ENCODE data around the gene FBXO2.
"Not testable (repeated sequence)": the region's sequence is repeated elsewhere in the genome, so short reads cannot be mapped to it uniquely, and the experiment has no call there.

Gene FBXO2

DNA sequence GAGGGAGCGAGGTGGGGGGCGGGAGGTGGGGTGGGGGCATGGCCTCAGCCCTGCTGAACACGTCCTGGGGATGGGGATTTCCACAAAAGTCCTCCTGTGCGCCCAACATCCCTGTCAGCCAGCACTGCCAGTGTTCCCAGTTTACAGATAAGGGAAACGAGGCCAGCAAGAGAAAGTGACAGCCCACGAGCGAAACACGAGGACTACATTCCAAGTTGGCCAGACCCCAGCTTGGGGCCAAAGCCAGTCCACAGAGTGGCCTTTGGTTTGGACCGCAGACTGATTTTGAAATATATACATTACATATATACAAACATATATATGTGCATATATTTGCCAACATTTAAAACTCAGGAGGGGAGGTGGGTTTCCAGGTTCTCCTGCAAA, 5.0 kb downstream of the FBXO2 start:
- H3K9ac ChIP-seq (ENCODE audit: low read depth, low read length): no peak overlapping the region
- no peaks in the 10 kb centered on the region for H3K36me3 ChIP-seq (ENCODE audit: insufficient read depth, low read depth, low read length)
- no peak overlapping the region for H3K4me3 ChIP-seq (ENCODE audit: low read length)
- H3K9me3 ChIP-seq (ENCODE audit: insufficient read depth, low read depth, low read length): no peaks in the 10 kb centered on the region
- peaks cover 15% of the 10 kb centered on the region for H3K4me1 ChIP-seq (ENCODE audit: insufficient read depth, low read length)
- H3K27ac ChIP-seq (ENCODE audit: low read length): no peak overlapping the region
- H3K27me3 ChIP-seq (ENCODE audit: insufficient read depth, low read length): peaks cover 56% of the 10 kb centered on the region

DNA sequence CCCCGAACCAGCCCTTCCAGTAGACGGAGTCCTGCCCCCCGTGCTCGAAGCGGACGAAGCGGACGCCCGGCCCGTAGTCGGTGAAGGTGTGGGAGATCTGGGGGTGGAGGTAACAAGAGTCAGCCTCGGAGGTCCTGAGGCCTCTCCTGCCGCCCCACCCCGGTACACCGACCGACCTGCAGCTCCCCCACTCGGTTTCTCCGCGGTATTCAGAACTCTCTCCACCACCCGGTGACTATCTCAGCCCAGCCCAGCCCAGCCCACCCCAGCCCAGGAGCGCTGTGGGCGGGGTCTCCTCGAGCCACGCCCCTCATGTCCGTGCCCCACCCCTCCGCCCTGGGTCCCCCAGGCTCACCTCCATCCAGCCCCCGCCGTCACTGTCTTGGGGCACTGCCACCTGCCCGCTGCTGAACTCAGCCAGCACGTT, 5.5 kb downstream of the FBXO2 start:
- H3K4me3 ChIP-seq (ENCODE audit: low read length): peak overlapping the region; percentile 35; the same call in 1 of the 2 replicates
- no peaks in the 10 kb centered on the region for H3K9me3 ChIP-seq (ENCODE audit: insufficient read depth, low read depth, low read length)
- H3K4me1 ChIP-seq (ENCODE audit: insufficient read depth, low read length): peaks cover 15% of the 10 kb centered on the region
- H3K9ac ChIP-seq (ENCODE audit: low read depth, low read length): no peak overlapping the region; the same call in 1 of the 2 replicates
- no peaks in the 10 kb centered on the region for H3K36me3 ChIP-seq (ENCODE audit: insufficient read depth, low read depth, low read length)
- H3K27ac ChIP-seq (ENCODE audit: low read length): no peak overlapping the region
- H3K27me3 ChIP-seq (ENCODE audit: insufficient read depth, low read length): peaks cover 53% of the 10 kb centered on the region

DNA sequence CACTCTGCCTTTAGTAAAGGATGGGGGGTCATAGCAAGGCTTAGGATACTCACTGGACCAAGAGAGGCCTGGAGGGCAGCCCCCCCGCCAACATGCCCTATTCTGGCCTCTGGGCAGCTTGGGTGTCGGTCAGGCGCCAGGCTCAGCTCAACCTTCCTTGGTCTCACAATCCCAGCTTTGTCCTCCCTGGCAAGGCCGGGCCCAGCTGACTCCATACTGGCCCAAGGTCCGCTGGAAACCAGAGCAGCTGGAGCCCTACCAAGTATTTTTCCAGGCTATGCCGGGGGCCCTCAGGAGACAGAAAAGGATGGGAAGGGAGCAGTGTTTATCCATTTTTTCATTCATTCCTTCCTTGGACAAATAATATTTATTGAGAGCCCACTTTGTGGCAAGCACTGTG, 6.2 kb downstream of the FBXO2 start:
- peaks cover 15% of the 10 kb centered on the region for H3K4me1 ChIP-seq (ENCODE audit: insufficient read depth, low read length)
- peaks cover 46% of the 10 kb centered on the region for H3K27me3 ChIP-seq (ENCODE audit: insufficient read depth, low read length)
- H3K27ac ChIP-seq (ENCODE audit: low read length): no peak overlapping the region
- no peak overlapping the region for H3K4me3 ChIP-seq (ENCODE audit: low read length)
- H3K9ac ChIP-seq (ENCODE audit: low read depth, low read length): no peak overlapping the region; the same call in 1 of the 2 replicates
- H3K36me3 ChIP-seq (ENCODE audit: insufficient read depth, low read depth, low read length): no peaks in the 10 kb centered on the region
- H3K9me3 ChIP-seq (ENCODE audit: insufficient read depth, low read depth, low read length): no peaks in the 10 kb centered on the region

DNA sequence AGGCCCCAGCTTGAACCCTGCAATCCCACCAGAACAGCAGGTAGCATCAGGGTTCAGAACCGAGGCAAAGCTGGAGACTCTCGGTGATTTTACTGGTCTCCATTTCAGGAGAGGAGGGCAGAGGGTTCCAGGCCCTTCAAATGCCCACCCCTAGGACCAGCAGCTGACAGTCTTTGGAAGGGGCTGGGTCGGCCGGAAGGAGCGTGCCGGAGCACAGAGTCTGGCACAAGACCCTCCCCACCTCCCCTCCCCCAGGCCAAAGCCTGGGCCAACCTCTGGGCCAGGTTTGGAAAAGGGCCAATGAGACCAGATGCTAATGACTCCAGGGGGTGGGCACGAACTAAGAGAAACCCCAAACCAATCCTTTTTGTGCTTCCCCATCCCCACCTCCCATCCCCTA, 6.9 kb downstream of the FBXO2 start:
- Histone ChIP-seq H3K36me3 (ENCODE audit: insufficient read depth, low read depth, low read length) (no peaks in the 10 kb centered on the region), H3K4me3 (ENCODE audit: low read length) (no peak overlapping the region), H3K9me3 (ENCODE audit: insufficient read depth, low read depth, low read length) (no peaks in the 10 kb centered on the region), H3K27ac (ENCODE audit: low read length) (no peak overlapping the region), H3K4me1 (ENCODE audit: insufficient read depth, low read length) (peaks cover 10% of the 10 kb centered on the region; the same call in 1 of the 2 replicates), H3K27me3 (ENCODE audit: insufficient read depth, low read length) (peaks cover 38% of the 10 kb centered on the region), H3K9ac (ENCODE audit: low read depth, low read length) (no peak overlapping the region)

DNA sequence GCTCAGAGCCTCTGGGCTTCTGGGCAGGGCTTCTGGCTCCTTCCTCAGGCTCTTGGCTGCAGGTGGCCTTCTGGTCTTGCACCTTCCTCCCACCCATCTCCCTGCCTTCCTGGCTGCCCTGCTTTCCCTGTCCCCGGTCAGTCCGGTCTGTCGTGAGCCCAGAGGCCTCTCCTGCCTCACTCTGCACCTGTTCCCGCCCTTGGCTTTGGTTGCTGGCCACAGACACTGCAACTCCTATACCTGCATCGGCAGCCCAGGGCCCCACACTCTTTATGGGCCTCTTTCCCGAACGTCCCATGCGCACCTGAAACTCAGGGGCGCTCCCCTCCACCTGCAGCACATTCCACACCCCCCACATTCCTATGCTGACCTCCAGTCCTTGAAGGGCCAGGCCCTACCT, 7.9 kb downstream of the FBXO2 start:
- H3K36me3 ChIP-seq (ENCODE audit: insufficient read depth, low read depth, low read length): no peaks in the 10 kb centered on the region
- no peak overlapping the region for H3K4me3 ChIP-seq (ENCODE audit: low read length)
- peaks cover 28% of the 10 kb centered on the region for H3K27me3 ChIP-seq (ENCODE audit: insufficient read depth, low read length)
- peaks cover 10% of the 10 kb centered on the region; the same call in 1 of the 2 replicates for H3K4me1 ChIP-seq (ENCODE audit: insufficient read depth, low read length)
- H3K9ac ChIP-seq (ENCODE audit: low read depth, low read length): no peak overlapping the region
- no peaks in the 10 kb centered on the region for H3K9me3 ChIP-seq (ENCODE audit: insufficient read depth, low read depth, low read length)
- no peak overlapping the region for H3K27ac ChIP-seq (ENCODE audit: low read length)

DNA sequence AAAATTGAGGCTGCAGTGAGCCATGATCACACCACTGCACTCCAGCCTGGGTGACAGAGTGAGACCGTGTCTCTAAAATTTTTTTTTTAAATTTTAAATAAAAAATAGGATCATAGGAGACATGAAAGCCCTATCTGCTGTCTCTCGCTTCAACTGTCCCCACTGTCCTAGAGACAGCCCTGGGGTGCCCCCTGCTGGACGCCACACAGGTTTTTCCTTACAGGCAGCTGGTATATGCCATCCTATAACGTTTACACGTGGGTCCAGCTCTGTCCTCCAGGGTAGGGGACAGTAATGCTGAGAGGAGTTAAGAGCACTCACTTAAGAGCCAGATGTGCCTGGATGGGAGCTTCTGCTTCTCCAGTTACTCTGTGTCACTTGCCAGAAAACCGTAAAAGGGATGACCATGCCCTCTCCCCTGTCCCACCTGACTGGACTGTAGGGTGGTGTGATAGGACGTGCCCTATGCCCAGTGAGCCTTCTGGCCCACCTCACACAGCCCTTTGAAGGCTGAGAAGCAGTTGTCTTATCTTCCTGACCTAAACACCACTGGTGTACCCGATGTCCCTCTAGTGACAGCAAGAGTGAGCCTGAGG, 8.5 kb downstream of the FBXO2 start:
- Histone ChIP-seq H3K27me3 (ENCODE audit: insufficient read depth, low read length) (peaks cover 23% of the 10 kb centered on the region), H3K36me3 (ENCODE audit: insufficient read depth, low read depth, low read length) (no peaks in the 10 kb centered on the region), H3K9ac (ENCODE audit: low read depth, low read length) (no peak overlapping the region), H3K9me3 (ENCODE audit: insufficient read depth, low read depth, low read length) (no peaks in the 10 kb centered on the region), H3K4me1 (ENCODE audit: insufficient read depth, low read length) (peaks cover 5% of the 10 kb centered on the region; the same call in 1 of the 2 replicates), H3K27ac (ENCODE audit: low read length) (no peak overlapping the region), H3K4me3 (ENCODE audit: low read length) (no peak overlapping the region)

DNA sequence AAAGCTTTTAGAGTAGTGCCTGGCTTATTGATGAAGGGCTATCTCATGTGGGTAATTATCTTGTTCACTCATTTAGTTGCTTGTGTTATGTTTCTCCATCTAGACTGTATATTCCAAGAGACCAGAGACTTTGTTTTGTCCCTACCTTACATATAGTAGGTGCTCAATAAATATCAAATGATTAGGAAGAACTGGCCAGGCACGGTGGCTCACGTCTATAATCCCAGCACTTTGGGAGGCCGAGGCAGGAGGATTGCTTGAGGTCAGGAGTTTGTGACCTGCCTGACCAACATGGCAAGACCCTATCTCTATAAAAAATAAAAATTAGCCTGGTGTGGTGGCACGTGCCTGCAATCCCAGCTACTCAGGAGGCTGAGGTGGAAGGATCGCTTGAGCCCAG, 9.0 kb downstream of the FBXO2 start:
- Histone ChIP-seq H3K27ac (ENCODE audit: low read length) (no peak overlapping the region), H3K27me3 (ENCODE audit: insufficient read depth, low read length) (peaks cover 18% of the 10 kb centered on the region), H3K9me3 (ENCODE audit: insufficient read depth, low read depth, low read length) (no peaks in the 10 kb centered on the region), H3K4me3 (ENCODE audit: low read length) (no peak overlapping the region), H3K36me3 (ENCODE audit: insufficient read depth, low read depth, low read length) (no peaks in the 10 kb centered on the region), H3K4me1 (ENCODE audit: insufficient read depth, low read length) (peaks cover 3% of the 10 kb centered on the region; the same call in 1 of the 2 replicates), H3K9ac (ENCODE audit: low read depth, low read length) (no peak overlapping the region)

DNA sequence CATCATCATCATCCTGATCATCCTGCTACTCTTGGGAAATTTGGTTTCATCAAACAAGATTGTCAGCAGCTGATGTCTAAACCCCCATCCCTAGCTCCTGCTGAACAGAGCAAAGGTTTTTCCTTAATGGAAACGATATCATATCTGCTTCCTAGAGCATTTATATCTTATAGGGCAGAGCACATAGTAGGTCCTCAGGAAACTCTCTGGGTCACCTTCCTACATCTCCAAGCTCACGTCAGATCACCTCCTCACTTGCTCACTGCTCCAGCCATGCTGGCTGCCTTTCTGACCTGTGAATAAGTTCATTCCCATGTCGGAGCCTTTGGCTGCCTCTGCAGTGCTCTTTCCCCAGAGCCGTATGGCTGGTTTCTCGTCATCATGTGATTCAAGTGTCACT, 10.4 kb downstream of the FBXO2 start:
- H3K9ac ChIP-seq (ENCODE audit: low read depth, low read length): no peak overlapping the region
- peaks cover 3% of the 10 kb centered on the region; the same call in 1 of the 2 replicates for H3K4me1 ChIP-seq (ENCODE audit: insufficient read depth, low read length)
- no peaks in the 10 kb centered on the region for H3K36me3 ChIP-seq (ENCODE audit: insufficient read depth, low read depth, low read length)
- H3K4me3 ChIP-seq (ENCODE audit: low read length): no peak overlapping the region
- no peak overlapping the region for H3K27ac ChIP-seq (ENCODE audit: low read length)
- H3K27me3 ChIP-seq (ENCODE audit: insufficient read depth, low read length): peaks cover 7% of the 10 kb centered on the region; the same call in 1 of the 2 replicates
- no peaks in the 10 kb centered on the region for H3K9me3 ChIP-seq (ENCODE audit: insufficient read depth, low read depth, low read length)

DNA sequence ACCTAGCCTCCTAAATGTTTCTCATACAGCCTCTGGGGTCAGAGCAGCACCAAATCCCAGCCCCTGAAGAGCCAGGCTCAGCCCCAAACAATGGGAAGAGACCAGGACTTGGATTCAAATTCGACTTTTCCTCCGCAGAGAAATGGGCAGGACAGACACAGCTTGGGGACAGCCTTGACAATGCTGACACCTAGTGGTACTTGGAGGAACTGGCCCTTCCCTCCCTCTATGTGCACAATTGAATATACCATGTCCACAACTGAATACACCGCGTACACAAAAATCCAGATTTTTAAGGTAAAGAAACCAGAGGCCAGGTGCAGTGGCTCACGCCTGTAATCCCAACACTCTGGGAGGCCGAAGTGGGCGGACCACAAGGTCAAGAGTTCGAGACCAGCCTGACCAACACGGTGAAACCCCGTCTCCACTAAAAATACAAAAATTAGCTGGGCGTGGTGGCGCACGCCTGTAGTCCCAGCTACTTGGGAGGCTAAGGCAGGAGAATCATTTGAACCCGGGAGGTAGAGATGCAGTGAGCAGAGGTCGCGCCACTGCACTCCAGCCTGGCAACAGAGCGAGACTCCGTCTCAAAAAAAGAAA, 11.7 kb downstream of the FBXO2 start:
- not testable (repeated sequence) for H3K27me3 ChIP-seq (ENCODE audit: insufficient read depth, low read length); H3K36me3 ChIP-seq (ENCODE audit: insufficient read depth, low read depth, low read length); H3K4me3 ChIP-seq (ENCODE audit: low read length); H3K9ac ChIP-seq (ENCODE audit: low read depth, low read length); H3K9me3 ChIP-seq (ENCODE audit: insufficient read depth, low read depth, low read length); H3K4me1 ChIP-seq (ENCODE audit: insufficient read depth, low read length); H3K27ac ChIP-seq (ENCODE audit: low read length)

DNA sequence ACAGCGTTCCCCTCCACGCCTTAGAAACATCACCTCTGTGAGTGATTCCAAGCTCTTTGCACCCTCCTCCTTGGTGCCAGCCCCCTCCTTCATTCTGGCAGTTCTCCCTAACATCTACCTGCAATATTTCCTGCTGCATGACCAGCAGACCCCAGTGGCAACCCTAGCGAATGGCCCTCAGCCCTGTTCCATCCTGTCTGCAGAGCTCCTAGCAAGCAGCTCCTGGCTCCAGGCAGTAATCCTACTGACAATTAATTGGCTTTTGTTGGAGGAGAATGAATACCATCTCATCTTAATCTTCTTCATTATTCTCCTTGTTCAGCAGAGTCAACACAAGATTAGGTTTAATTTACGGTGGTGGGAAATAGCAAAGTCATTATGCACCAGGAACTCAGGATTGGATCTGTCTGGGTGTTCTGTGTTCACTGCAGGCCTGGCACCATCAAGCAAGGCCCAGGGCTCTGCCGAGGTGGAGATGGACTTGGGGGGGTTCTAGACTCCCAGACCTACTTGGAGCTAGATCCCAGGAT, 12.4 kb downstream of the FBXO2 start:
- no peaks in the 10 kb centered on the region for H3K4me1 ChIP-seq (ENCODE audit: insufficient read depth, low read length)
- H3K4me3 ChIP-seq (ENCODE audit: low read length): no peak overlapping the region
- no peak overlapping the region for H3K27ac ChIP-seq (ENCODE audit: low read length)
- no peaks in the 10 kb centered on the region for H3K27me3 ChIP-seq (ENCODE audit: insufficient read depth, low read length)
- H3K9me3 ChIP-seq (ENCODE audit: insufficient read depth, low read depth, low read length): no peaks in the 10 kb centered on the region
- H3K9ac ChIP-seq (ENCODE audit: low read depth, low read length): no peak overlapping the region
- H3K36me3 ChIP-seq (ENCODE audit: insufficient read depth, low read depth, low read length): no peaks in the 10 kb centered on the region

DNA sequence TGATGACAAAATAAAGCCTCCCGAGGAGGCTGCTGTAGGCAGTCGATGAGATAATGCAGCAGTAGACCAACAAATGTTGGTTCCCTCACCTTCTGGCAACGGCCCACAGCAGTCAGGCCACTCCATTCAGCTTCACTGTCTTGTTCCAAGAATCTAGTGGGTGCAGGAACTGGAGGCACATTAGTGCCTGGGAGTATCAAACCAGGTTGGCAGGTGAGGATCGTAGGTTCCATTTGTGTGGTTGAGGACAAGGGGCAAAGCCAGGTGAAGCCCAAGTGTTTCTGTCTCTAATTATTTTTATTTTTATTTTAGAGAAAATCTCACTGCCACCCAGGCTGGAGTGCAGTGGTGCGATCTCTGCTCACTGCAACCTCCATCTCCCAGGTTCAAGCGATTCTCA, 13.3 kb downstream of the FBXO2 start:
- no peak overlapping the region for H3K4me3 ChIP-seq (ENCODE audit: low read length)
- no peak overlapping the region for H3K9ac ChIP-seq (ENCODE audit: low read depth, low read length)
- no peaks in the 10 kb centered on the region for H3K36me3 ChIP-seq (ENCODE audit: insufficient read depth, low read depth, low read length)
- no peaks in the 10 kb centered on the region for H3K4me1 ChIP-seq (ENCODE audit: insufficient read depth, low read length)
- no peaks in the 10 kb centered on the region for H3K9me3 ChIP-seq (ENCODE audit: insufficient read depth, low read depth, low read length)
- peaks cover 5% of the 10 kb centered on the region; the same call in 1 of the 2 replicates for H3K27me3 ChIP-seq (ENCODE audit: insufficient read depth, low read length)
- no peak overlapping the region for H3K27ac ChIP-seq (ENCODE audit: low read length)

DNA sequence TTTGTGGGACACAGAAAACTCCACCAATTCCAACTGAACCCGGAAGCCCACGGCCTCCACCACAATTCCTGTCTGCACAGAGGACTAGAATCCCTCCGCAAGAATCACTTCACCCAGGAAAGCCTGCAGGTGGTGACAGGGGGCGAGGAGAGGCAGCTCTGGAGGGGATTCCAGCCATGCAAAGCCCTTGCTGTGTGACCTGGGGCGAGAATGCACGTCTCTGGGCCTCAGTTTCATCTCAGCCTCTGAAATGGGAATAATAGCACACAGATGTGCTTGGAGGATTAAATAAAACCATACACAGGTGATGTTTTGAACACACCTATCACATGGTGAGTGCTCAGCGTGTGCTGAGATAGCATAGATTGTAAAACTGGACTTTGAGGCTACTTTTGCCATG, 14.1 kb downstream of the FBXO2 start:
- Histone ChIP-seq H3K27ac (ENCODE audit: low read length) (no peak overlapping the region), H3K4me1 (ENCODE audit: insufficient read depth, low read length) (no peaks in the 10 kb centered on the region), H3K27me3 (ENCODE audit: insufficient read depth, low read length) (peaks cover 6% of the 10 kb centered on the region; the same call in 1 of the 2 replicates), H3K9me3 (ENCODE audit: insufficient read depth, low read depth, low read length) (no peaks in the 10 kb centered on the region), H3K4me3 (ENCODE audit: low read length) (no peak overlapping the region), H3K9ac (ENCODE audit: low read depth, low read length) (no peak overlapping the region), H3K36me3 (ENCODE audit: insufficient read depth, low read depth, low read length) (no peaks in the 10 kb centered on the region)
